Measurements from ENCODE around the gene STIM2. TPM values are rescaled to one million over a fixed set of nuclear protein-coding genes. Genes with fewer than 3 reads are reported as not detected.
"Not testable (repeated sequence)": the region's sequence is repeated elsewhere in the genome, so short reads cannot be mapped to it uniquely, and the experiment has no call there.

STIM2 gene
- total RNA-seq, 1 donor from 2014 or later = 36.7 TPM

GRCh38 chr4:26887809-26888208 is 27.2 kb downstream of the STIM2 start:
- Histone ChIP-seq H3K27ac (no peak overlapping the region), H3K4me1 (peaks cover 35% of the 10 kb centered on the region), H3K4me3 (no peak overlapping the region), H3K9me3 (no peaks in the 10 kb centered on the region), H3K36me3 (no peaks in the 10 kb centered on the region), H3K27me3 (no peaks in the 10 kb centered on the region)
- TF ChIP-seq, protein P1, sequence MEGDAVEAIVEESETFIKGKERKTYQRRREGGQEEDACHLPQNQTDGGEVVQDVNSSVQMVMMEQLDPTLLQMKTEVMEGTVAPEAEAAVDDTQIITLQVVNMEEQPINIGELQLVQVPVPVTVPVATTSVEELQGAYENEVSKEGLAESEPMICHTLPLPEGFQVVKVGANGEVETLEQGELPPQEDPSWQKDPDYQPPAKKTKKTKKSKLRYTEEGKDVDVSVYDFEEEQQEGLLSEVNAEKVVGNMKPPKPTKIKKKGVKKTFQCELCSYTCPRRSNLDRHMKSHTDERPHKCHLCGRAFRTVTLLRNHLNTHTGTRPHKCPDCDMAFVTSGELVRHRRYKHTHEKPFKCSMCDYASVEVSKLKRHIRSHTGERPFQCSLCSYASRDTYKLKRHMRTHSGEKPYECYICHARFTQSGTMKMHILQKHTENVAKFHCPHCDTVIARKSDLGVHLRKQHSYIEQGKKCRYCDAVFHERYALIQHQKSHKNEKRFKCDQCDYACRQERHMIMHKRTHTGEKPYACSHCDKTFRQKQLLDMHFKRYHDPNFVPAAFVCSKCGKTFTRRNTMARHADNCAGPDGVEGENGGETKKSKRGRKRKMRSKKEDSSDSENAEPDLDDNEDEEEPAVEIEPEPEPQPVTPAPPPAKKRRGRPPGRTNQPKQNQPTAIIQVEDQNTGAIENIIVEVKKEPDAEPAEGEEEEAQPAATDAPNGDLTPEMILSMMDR (IDR thresholded peaks at IDR 0.05) = no peak
- no peak for ATAC-seq
- intact Hi-C loops (cut with DNase I) = no loop called here
- no peak for DNase-seq

DNA sequence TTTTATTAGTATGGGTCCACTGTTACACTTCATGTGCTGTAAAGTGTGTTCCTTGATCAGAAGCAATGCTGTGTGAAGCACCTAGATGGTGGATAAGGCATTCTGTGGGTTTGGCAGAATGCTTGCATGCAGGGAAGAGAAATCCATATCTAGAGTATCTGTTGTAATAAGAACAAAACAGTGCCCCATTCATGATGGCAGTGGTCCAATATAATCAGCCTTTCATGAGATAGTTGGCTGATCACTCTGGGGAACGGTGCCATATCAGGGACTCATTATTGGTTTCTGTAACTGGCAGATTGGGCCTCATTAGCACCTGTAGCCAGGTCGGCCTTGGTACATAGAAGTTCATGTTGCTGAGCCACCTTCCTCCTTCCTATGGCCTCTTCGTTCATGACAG is 28.7 kb downstream of the STIM2 start:
- H3K4me1 ChIP-seq = peaks cover 23% of the 10 kb centered on the region
- no peak overlapping the region for H3K27ac ChIP-seq
- TF ChIP-seq, protein P1 (IDR thresholded peaks at IDR 0.05) = no peak
- no peaks in the 10 kb centered on the region for H3K27me3 ChIP-seq
- no peaks in the 10 kb centered on the region for H3K36me3 ChIP-seq
- no peaks in the 10 kb centered on the region for H3K9me3 ChIP-seq
- no peak for ATAC-seq
- no peak overlapping the region for H3K4me3 ChIP-seq
- intact Hi-C loops (cut with DNase I) = no loop called here
- DNase-seq = no peak

DNA sequence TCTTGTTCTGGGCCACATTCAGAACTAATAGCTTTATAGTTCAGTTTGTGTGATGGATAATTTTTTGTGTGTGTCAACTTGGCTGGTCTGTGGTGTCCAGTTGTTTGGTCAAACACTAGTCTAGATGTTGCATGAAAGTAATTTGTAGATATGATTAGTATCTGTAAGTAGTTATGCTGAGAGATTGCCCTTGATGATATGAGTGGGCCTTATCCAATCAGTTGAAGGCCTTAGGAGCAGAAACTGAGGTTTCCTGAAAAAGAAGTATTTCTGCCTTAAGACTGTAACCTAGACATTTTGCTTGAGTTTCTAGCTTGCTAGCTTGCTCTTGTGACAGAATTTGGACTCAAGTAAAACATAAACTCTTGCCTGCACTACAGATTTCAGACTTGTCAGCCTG is 30.4 kb downstream of the STIM2 start:
- intact Hi-C loops (cut with DNase I) = no loop called here
- no peaks in the 10 kb centered on the region for H3K27me3 ChIP-seq
- H3K4me1 ChIP-seq = peaks cover 15% of the 10 kb centered on the region
- TF ChIP-seq, protein P1 (IDR thresholded peaks at IDR 0.05) = no peak
- H3K9me3 ChIP-seq = no peaks in the 10 kb centered on the region
- no peaks in the 10 kb centered on the region for H3K36me3 ChIP-seq
- H3K27ac ChIP-seq = no peak overlapping the region
- H3K4me3 ChIP-seq = no peak overlapping the region
- DNase-seq (no peak), ATAC-seq (no peak)

GRCh38 chr4:26891867-26892266 is 31.2 kb downstream of the STIM2 start:
- Histone ChIP-seq H3K4me1 (peaks cover 7% of the 10 kb centered on the region), H3K36me3 (no peaks in the 10 kb centered on the region), H3K27ac (no peak overlapping the region), H3K4me3 (no peak overlapping the region), H3K27me3 (no peaks in the 10 kb centered on the region), H3K9me3 (no peaks in the 10 kb centered on the region)
- TF ChIP-seq, protein P1 (IDR thresholded peaks at IDR 0.05) = no peak
- intact Hi-C loops (cut with DNase I) = no loop called here
- DNase-seq (no peak), ATAC-seq (no peak)

DNA sequence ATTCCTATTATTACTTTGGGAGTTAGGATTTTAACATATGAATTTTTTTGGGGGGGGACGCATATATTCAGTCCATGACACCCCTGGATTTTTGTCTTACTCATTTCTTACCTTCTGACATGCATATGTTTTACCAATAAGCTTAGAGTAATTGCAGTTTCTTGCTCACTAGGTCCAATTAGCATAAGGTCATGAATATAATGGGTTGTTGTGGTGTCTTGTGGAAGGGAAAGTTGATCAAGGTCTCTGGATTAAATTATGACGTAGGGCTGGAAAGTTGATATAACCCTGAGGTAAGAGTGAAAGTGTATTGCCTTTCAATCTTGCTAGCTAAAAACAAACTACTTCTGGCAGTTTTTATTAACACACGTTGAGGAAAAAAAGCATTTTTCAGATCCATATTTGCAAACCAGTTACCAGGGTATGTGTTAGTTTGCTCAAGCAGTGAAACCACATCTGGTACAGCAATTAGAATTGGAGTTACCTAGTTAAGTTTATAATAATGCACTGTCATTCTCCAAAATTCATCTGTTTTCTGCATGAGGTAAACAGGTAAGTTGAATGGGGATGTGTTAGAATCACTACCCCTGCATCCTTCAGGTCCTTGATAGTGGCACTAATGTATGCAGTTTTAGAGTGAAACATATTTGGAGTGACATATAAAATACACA is 32.0 kb downstream of the STIM2 start:
- no peak overlapping the region for H3K27ac ChIP-seq
- H3K4me1 ChIP-seq = peaks cover 2% of the 10 kb centered on the region
- H3K4me3 ChIP-seq = no peak overlapping the region
- H3K27me3 ChIP-seq = no peaks in the 10 kb centered on the region
- H3K36me3 ChIP-seq = no peaks in the 10 kb centered on the region
- no peak for ATAC-seq
- no peak for DNase-seq
- intact Hi-C loops (cut with DNase I) = no loop called here
- H3K9me3 ChIP-seq = no peaks in the 10 kb centered on the region
- TF ChIP-seq, protein P1 (IDR thresholded peaks at IDR 0.05) = no peak

DNA sequence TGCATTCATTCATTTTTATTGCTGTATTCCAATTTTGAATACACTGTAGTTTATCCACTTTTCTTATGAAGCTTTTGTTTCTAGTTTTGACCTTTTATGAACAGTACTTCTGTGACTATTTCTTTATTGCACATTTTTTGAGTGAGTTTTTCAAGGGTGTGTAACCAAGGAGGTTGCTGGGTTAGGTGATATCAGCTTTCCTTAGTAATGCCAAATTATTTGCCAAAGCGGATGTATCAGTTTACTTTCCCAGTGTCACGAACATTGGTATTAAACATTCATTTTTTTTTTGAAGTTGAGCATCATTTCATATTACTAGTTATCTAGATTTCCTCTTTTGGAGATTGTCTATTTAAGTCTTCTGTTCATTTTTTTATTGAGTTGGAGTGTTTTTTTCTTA is 32.9 kb downstream of the STIM2 start:
- no peaks in the 10 kb centered on the region for H3K9me3 ChIP-seq
- intact Hi-C loops (cut with DNase I) = no loop called here
- no peak overlapping the region for H3K27ac ChIP-seq
- H3K4me3 ChIP-seq = no peak overlapping the region
- no peaks in the 10 kb centered on the region for H3K4me1 ChIP-seq
- no peaks in the 10 kb centered on the region for H3K36me3 ChIP-seq
- H3K27me3 ChIP-seq = no peaks in the 10 kb centered on the region
- DNase-seq (no peak), ATAC-seq (no peak)
- TF ChIP-seq, protein P1 (IDR thresholded peaks at IDR 0.05) = no peak

- intact Hi-C loops (cut with DNase I); H3K9me3 ChIP-seq; H3K27me3 ChIP-seq; DNase-seq; H3K27ac ChIP-seq; H3K36me3 ChIP-seq; H3K4me3 ChIP-seq; ATAC-seq; H3K4me1 ChIP-seq: not testable (repeated sequence)
Observed at GRCh38 chr4:26894881-26895280, 34.2 kb downstream of the STIM2 start.
